ENCODE measurements around the gene ITGBL1. TPM values are rescaled to one million over a fixed set of nuclear protein-coding genes. Genes with fewer than 3 reads are reported as not detected.

The ITGBL1 gene
- total RNA-seq, 1 experiment from 2014 or later, result not detected

DNA sequence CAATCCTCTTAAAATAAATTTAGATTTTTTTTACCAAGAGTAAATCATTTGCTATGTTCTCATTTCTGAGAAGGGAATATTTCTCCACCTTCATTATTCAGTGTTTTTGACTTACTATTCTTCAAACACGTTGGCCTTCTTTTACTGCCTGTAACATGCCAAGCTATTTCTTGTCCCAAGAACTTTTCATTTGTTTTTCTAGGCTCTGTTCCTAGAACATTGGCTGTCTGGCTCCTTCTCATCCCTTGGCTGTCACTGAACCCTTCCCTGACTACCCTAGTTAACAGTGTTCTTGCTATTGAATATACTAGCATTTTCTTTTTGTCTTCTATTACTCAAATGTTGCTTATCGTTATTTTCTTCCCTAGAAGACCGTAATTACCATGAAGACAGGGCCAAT lies 248.1 kb downstream of the ITGBL1 start:
- no peak for DNase-seq
- Mint-ChIP-seq H3K9me3 (ENCODE audit: low read depth, unreplicated experiment) (no peaks in the 10 kb centered on the region), H3K36me3 (ENCODE audit: insufficient read depth, unreplicated experiment) (no peaks in the 10 kb centered on the region), H3K27me3 (ENCODE audit: unreplicated experiment) (no peaks in the 10 kb centered on the region), H3K4me3 (ENCODE audit: low read depth, unreplicated experiment) (no peak overlapping the region), H3K27ac (ENCODE audit: unreplicated experiment) (no peak overlapping the region), H3K4me1 (ENCODE audit: low read depth, unreplicated experiment) (no peaks in the 10 kb centered on the region)
- BruUV-seq (replicated peaks), result no TSS peak
- intact Hi-C loops (cut with micrococcal nuclease; ENCODE audit: unreplicated experiment), result no loop called here
- CTCF ChIA-PET, result no interaction called here
- TF ChIP-seq, protein P1, sequence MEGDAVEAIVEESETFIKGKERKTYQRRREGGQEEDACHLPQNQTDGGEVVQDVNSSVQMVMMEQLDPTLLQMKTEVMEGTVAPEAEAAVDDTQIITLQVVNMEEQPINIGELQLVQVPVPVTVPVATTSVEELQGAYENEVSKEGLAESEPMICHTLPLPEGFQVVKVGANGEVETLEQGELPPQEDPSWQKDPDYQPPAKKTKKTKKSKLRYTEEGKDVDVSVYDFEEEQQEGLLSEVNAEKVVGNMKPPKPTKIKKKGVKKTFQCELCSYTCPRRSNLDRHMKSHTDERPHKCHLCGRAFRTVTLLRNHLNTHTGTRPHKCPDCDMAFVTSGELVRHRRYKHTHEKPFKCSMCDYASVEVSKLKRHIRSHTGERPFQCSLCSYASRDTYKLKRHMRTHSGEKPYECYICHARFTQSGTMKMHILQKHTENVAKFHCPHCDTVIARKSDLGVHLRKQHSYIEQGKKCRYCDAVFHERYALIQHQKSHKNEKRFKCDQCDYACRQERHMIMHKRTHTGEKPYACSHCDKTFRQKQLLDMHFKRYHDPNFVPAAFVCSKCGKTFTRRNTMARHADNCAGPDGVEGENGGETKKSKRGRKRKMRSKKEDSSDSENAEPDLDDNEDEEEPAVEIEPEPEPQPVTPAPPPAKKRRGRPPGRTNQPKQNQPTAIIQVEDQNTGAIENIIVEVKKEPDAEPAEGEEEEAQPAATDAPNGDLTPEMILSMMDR (IDR thresholded peaks at IDR 0.05; ENCODE audit: unreplicated experiment), result no peak

DNA sequence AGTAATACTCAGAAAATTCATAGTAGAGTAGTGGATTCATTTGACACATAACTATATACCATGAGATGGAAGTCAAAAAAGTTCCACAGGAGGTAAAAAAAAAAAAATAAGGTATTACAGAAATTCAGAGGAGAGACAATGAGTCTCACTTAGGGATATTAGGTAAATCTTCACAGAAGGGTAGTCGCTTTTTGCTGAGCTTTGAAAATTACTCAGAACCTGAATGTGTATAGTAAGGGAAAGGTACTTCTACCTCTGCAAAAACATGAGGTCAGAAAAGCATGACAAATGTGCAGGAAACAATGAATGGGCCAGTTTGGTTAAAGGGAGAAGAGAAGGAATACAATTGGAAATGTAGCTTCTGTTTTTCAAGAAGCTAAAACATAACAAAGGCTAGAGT lies 250.6 kb downstream of the ITGBL1 start:
- TF ChIP-seq, protein P1 (IDR thresholded peaks at IDR 0.05; ENCODE audit: unreplicated experiment), result no peak
- no peaks in the 10 kb centered on the region for H3K36me3 Mint-ChIP-seq (ENCODE audit: insufficient read depth, unreplicated experiment)
- H3K4me1 Mint-ChIP-seq (ENCODE audit: low read depth, unreplicated experiment), result no peaks in the 10 kb centered on the region
- no TSS peak for BruUV-seq (replicated peaks)
- no peaks in the 10 kb centered on the region for H3K27me3 Mint-ChIP-seq (ENCODE audit: unreplicated experiment)
- no peak overlapping the region for H3K4me3 Mint-ChIP-seq (ENCODE audit: low read depth, unreplicated experiment)
- no peak overlapping the region for H3K27ac Mint-ChIP-seq (ENCODE audit: unreplicated experiment)
- intact Hi-C loops (cut with micrococcal nuclease; ENCODE audit: unreplicated experiment), result no loop called here
- no peaks in the 10 kb centered on the region for H3K9me3 Mint-ChIP-seq (ENCODE audit: low read depth, unreplicated experiment)
- no peak for DNase-seq
- CTCF ChIA-PET, result no interaction called here

DNA sequence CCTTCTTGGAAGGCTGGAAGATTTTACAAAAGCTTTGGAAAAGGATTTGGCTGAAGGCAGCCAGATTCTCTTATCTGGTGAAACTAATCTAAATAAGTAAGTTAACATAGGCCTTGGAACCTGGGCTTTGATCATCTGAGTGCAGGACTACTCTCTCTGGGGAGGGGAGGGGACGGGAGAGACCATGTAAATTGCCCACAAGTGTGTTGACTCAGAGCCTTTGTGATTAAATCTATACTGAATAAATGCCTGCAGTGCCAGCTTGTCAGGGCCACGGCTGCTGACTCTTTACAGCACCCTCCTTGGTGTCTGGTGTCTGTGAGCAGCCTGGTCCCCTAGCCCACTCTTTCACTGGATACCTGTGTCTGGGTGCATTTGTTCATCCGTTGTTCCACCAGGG lies 251.4 kb downstream of the ITGBL1 start:
- H3K27me3 Mint-ChIP-seq (ENCODE audit: unreplicated experiment), result no peaks in the 10 kb centered on the region

DNA sequence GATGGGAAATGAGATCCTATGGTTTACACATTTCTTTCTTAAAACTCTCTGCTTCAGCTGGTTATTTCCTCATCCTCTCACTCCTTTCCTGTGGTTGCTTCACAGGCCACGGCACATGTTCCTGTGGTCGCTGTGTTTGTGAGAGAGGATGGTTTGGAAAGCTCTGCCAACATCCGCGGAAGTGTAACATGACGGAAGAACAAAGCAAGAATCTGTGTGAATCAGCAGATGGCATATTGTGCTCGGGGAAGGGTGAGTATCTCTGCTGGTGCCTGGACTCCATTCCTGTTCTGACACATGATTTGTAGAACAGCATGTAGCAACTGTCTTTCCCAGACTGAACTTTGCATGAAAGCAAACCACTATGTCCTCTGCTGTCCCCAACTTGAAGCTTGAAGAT lies 254.2 kb downstream of the ITGBL1 start:
- Mint-ChIP-seq H3K9me3 (ENCODE audit: low read depth, unreplicated experiment) (no peaks in the 10 kb centered on the region), H3K4me1 (ENCODE audit: low read depth, unreplicated experiment) (no peaks in the 10 kb centered on the region), H3K36me3 (ENCODE audit: insufficient read depth, unreplicated experiment) (no peaks in the 10 kb centered on the region), H3K27ac (ENCODE audit: unreplicated experiment) (no peak overlapping the region), H3K27me3 (ENCODE audit: unreplicated experiment) (no peaks in the 10 kb centered on the region), H3K4me3 (ENCODE audit: low read depth, unreplicated experiment) (no peak overlapping the region)
- intact Hi-C loops (cut with micrococcal nuclease; ENCODE audit: unreplicated experiment), result no loop called here
- no TSS peak for BruUV-seq (replicated peaks)
- TF ChIP-seq, protein P1 (IDR thresholded peaks at IDR 0.05; ENCODE audit: unreplicated experiment), result no peak
- no peak for DNase-seq
- CTCF ChIA-PET, result no interaction called here

More for the DNA sequence above, 251.4 kb downstream of the ITGBL1 start:
- intact Hi-C loops (cut with micrococcal nuclease; ENCODE audit: unreplicated experiment), result no loop called here
- Mint-ChIP-seq H3K9me3 (ENCODE audit: low read depth, unreplicated experiment) (no peaks in the 10 kb centered on the region), H3K27ac (ENCODE audit: unreplicated experiment) (no peak overlapping the region), H3K4me3 (ENCODE audit: low read depth, unreplicated experiment) (no peak overlapping the region), H3K36me3 (ENCODE audit: insufficient read depth, unreplicated experiment) (no peaks in the 10 kb centered on the region), H3K4me1 (ENCODE audit: low read depth, unreplicated experiment) (no peaks in the 10 kb centered on the region)
- no peak for DNase-seq
- TF ChIP-seq, protein P1 (IDR thresholded peaks at IDR 0.05; ENCODE audit: unreplicated experiment), result no peak
- no TSS peak for BruUV-seq (replicated peaks)
- CTCF ChIA-PET, result no interaction called here

DNA sequence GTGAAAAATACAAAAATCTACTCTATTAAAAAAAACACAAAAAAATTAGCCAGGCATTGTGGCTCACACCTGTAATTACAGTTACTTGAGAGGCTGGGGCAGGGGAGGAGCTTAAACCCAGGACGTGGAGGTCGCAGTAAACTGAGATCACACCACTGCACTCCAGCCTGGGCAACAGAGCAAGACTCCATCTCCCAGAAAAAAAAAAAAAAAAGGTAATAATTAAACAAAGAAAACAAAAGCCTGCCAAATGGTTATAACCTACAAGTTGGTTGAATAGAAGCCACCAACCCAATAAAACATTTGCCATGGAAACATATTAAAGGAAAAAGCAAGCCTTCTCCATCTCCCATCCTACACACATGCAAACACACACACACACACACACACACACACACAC lies 255.2 kb downstream of the ITGBL1 start:
- no peaks in the 10 kb centered on the region for H3K36me3 Mint-ChIP-seq (ENCODE audit: insufficient read depth, unreplicated experiment)
- TF ChIP-seq, protein P1 (IDR thresholded peaks at IDR 0.05; ENCODE audit: unreplicated experiment), result no peak
- no peaks in the 10 kb centered on the region for H3K27me3 Mint-ChIP-seq (ENCODE audit: unreplicated experiment)
- H3K27ac Mint-ChIP-seq (ENCODE audit: unreplicated experiment), result no peak overlapping the region
- no TSS peak for BruUV-seq (replicated peaks)
- intact Hi-C loops (cut with micrococcal nuclease; ENCODE audit: unreplicated experiment), result no loop called here
- no peaks in the 10 kb centered on the region for H3K9me3 Mint-ChIP-seq (ENCODE audit: low read depth, unreplicated experiment)
- no peaks in the 10 kb centered on the region for H3K4me1 Mint-ChIP-seq (ENCODE audit: low read depth, unreplicated experiment)
- DNase-seq, result no peak
- CTCF ChIA-PET, result no interaction called here
- no peak overlapping the region for H3K4me3 Mint-ChIP-seq (ENCODE audit: low read depth, unreplicated experiment)

Measured in Calu3 (cell line).